Progenitor cell of endocrine pancreas (in vitro differentiated cells): ENCODE data around the gene GORASP1. TPM values are rescaled to one million over a fixed set of nuclear protein-coding genes. Genes with fewer than 3 reads are reported as not detected.

Experiments
- DNase-seq: peaks from one replicate; pipeline ENCODE4 v3.0.0; 2021; ENCODE audit warnings: low spot score; ENCODE audit not compliant: unreplicated experiment
- H3K27ac Mint-ChIP-seq: 2 replicates; pipeline ENCODE4 v1.8.0; 2021; ENCODE audit warnings: mild to moderate bottlenecking, moderate library complexity, mixed read lengths
- H3K27me3 Mint-ChIP-seq: 2 replicates; pipeline ENCODE4 v1.8.0; 2021; ENCODE audit warnings: mixed read lengths
- H3K36me3 Mint-ChIP-seq: 2 replicates; pipeline ENCODE4 v1.8.0; 2022; ENCODE audit warnings: mixed read lengths; ENCODE audit not compliant: insufficient read depth
- H3K4me1 Mint-ChIP-seq: 2 replicates; pipeline ENCODE4 v1.8.0; 2021; ENCODE audit warnings: low read depth, mixed read lengths
- H3K4me3 Mint-ChIP-seq: 2 replicates; pipeline ENCODE4 v1.8.0; 2021; ENCODE audit warnings: low read depth, mild to moderate bottlenecking, moderate library complexity, mixed read lengths
- H3K9me3 Mint-ChIP-seq: 2 replicates; pipeline ENCODE4 v1.8.0; 2021; ENCODE audit warnings: low read depth, mixed read lengths
- CTCF ChIP-seq: fragments of 200-600 bp; sonication (generic); IDR thresholded peaks from one replicate; pipeline ENCODE4 v1.5.0; 2021; ENCODE audit warnings: antibody characterized with exemption, mild to moderate bottlenecking; ENCODE audit not compliant: unreplicated experiment
- total RNA-seq: library from RNA; stranded (reverse); gene quantifications from 2 replicates; pipeline ENCODE4 v1.2.1, GENCODE V29; 2021

GORASP1 gene
- total RNA-seq, 1 donor from 2014 or later = 72.8 TPM

- no peak for DNase-seq
Observed at GRCh38 chr3:39068556-39068955, 38.9 kb downstream of the GORASP1 start.

GRCh38 chr3:39067286-39067685 lies 40.1 kb downstream of the GORASP1 start:
- no peak overlapping the region for H3K4me3 Mint-ChIP-seq
- no peak overlapping the region for H3K27ac Mint-ChIP-seq
- H3K9me3 Mint-ChIP-seq = no peaks in the 10 kb centered on the region
- DNase-seq = no peak
- TF ChIP-seq CTCF = no peak
- peaks cover 8% of the 10 kb centered on the region for H3K36me3 Mint-ChIP-seq
- H3K27me3 Mint-ChIP-seq = no peaks in the 10 kb centered on the region
- peaks cover 12% of the 10 kb centered on the region for H3K4me1 Mint-ChIP-seq

More at GRCh38 chr3:39068556-39068955, 38.9 kb downstream of the GORASP1 start:
- Mint-ChIP-seq H3K27me3 (no peaks in the 10 kb centered on the region), H3K4me3 (no peak overlapping the region), H3K4me1 (peaks cover 6% of the 10 kb centered on the region), H3K9me3 (no peaks in the 10 kb centered on the region), H3K27ac (no peak overlapping the region), H3K36me3 (peaks cover 10% of the 10 kb centered on the region)
- no peak for TF ChIP-seq CTCF

DNA sequence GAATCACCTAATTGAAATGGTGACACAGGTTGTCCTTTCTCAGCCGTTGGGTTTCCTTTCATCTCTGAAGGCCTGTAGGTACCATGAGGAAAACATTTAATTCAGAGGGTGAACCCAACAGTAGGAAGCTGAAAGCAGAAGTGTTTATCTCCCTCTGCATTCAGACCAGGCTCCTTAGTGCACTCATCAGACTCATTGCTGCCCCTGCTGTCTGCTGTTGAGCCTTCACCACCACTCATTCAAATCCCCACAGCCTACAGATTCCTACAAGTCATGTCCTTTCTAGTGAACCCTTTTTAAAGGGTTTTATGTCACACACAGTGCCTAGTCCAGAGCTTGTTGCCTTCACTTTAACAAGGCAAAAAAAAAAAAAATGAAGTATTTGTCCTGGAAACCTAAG lies 42.2 kb downstream of the GORASP1 start:
- Mint-ChIP-seq H3K4me3 (no peak overlapping the region), H3K9me3 (no peaks in the 10 kb centered on the region), H3K36me3 (peaks cover 8% of the 10 kb centered on the region), H3K27me3 (no peaks in the 10 kb centered on the region), H3K4me1 (peaks cover 22% of the 10 kb centered on the region), H3K27ac (no peak overlapping the region)
- peak; percentile 50 for TF ChIP-seq CTCF
- no peak for DNase-seq

DNA sequence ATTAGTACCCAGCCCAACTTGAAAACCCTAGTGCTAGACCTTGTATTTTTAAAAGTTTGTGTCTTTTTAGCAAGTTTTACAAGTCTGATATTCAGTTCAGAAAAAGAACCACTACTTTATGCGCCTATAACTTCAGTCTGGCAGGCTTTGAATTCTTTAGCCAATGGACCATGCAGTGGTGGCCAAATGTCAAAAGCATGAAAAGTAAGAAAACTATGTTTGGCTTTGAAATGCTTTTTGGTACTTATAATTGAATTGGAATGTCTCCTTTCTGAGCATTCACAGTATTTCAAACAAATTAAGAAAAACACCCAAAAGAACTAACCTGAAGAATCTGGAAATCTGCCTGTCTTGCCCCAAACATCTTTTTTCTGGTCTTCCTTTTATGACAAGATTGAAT lies 42.8 kb downstream of the GORASP1 start:
- Mint-ChIP-seq H3K27ac (no peak overlapping the region), H3K36me3 (peaks cover 7% of the 10 kb centered on the region), H3K4me1 (peaks cover 22% of the 10 kb centered on the region), H3K4me3 (no peak overlapping the region), H3K27me3 (no peaks in the 10 kb centered on the region), H3K9me3 (no peaks in the 10 kb centered on the region)
- TF ChIP-seq CTCF = no peak
- DNase-seq = no peak

DNA sequence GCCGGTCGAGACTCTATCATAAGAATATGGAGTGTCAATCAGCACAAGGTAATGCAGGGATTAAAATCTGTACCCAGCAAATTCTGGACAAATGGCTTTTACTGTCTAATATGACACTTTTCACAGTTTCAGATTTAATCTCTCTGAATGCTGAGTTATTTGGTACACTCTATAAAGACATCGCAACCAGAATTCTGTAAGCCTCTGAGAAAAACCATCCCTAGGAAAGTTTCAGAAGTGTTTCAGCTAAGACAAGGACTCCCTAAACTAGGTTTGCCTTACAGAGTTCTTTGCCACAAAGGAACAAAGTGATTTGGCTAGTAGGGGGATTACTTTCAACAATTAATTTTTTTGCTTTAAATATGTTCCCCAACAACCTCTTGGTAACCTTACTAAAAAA lies 44.3 kb downstream of the GORASP1 start:
- no peak for TF ChIP-seq CTCF
- Mint-ChIP-seq H3K9me3 (no peaks in the 10 kb centered on the region), H3K4me1 (peaks cover 24% of the 10 kb centered on the region), H3K27ac (peak overlapping the region; percentile 57), H3K36me3 (peaks cover 12% of the 10 kb centered on the region), H3K4me3 (no peak overlapping the region), H3K27me3 (no peaks in the 10 kb centered on the region)
- no peak for DNase-seq
